Fibroblast of skin of right quadriceps (primary cell): ENCODE measurements around the gene SLC37A1.

ENCODE experiments used
- DNase-seq: peaks from one replicate; pipeline ENCODE4 v3.0.0-alpha.2; 2013

The SLC37A1 gene

DNA sequence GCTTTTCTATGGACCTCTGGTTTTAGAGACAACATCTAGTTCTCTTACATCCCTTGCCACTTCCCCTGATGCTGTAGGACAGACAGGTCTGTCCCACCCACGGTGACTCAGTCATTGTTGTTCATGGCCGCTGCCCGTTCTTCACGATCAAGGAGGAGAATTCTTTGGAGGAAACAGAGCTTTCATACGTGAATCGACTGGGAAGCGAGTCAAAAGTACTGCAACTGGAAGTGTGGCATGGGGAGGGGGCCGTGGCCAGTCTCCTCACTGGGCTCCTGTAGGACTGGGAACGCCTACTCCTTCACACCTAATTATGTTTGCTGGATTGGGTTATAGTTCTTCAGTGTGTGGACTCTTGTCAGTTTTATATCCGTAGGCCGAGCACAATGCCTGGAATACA, 4.4 kb upstream of the SLC37A1 start:
- no peak for DNase-seq

DNA sequence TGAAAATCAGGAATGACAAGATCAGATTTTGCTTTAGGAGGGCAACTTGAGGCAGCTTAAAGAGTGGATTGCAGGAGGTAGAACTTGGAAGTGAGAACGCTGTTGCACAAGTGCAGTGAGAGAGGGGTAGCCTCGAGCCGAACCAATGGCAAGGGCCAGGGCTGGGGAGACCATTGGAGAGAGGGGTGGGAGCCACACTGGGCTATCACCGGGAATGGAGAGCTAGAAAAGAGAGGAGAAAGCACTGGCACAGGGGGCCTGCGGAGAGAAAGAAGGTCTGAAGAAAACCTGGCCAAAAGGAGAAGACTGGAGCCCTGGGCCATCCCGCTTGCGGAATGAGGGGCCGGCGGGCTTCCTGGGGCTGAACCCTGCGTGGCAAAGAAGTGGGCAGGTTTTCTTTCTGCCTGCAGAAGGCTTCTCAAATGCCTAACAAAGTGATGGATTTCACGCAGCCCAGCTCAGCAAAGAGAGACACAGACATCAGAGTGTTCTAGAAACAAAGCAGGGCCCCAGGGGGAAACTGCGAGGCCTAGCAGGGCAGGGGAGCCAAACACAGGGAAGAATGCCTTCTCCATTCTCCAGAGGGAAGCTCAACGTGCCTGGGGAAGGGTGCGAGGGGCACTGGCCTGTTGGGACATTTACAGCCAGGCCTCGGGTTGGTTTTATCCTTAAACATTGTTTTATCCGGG, 1.2 kb upstream of the SLC37A1 start:
- DNase-seq: no peak

DNA sequence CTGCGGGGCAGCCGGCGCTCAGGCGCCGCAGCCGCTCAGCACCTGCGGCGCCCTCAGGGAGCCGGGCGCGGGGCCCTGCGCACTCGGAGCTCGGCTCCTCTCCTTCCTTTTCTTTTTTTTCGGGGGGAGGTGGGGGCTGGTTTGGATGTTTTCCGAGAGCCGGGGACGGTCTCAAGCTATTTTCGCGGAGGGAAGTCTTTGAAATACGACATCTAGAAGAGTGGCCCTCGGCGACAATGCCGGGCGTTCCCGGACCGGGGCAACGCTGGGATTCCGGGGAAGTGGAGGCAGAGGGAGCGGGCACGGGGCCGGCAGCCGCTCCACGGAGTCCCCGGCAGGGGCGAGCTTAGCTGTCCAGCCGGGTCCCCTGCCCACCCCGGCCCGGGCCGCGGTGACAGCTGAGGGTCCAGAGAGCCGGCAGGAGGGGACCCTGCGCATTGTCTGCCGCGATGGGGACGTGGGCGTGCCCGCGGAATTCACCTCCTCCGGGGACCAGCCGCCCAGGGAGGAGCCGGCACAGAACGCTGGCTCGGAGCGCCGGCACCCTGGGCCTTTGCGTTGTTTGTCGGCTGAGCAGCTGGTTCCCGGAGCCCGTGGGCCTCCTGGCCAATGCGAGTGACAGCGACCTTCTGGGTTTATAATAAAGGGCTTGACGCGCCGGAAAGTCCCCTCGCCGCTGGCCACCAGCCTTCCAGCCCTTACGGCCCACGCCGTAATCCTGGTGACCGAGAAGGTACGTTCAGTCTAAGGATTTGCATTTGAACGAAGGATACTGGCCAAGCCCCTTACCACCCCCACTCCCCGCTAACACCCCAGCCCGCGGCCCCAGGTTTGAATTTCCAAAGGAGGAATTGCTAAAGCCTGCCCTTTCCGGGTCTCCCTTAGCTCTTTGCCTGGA, 582 bp downstream of the SLC37A1 start:
- no peak for DNase-seq

GRCh38 chr21:42514883-42515228, 1.2 kb downstream of the SLC37A1 start:
- DNase-seq: no peak

- DNase-seq: no peak
Measured at GRCh38 chr21:42515708-42516502, 2.3 kb downstream of the SLC37A1 start.

DNA sequence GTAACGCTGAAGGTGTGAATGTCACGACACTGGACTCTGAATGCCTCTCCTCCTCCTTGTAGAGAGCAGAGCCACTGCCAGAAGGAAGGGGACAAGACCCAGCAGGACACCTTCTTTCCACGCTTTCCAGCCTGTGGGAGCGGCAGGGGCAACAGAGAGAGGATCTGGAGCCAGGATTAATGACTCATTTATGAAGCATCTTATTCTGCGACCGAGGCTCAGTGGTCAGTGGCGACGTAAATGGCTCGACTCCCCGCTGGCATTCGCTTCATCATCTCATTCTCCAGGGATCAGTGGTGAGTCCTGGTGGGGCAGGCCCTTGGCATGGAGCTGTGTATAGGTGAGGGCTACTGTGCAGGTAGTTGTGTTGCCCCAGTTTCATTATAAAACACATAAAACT, 4.6 kb downstream of the SLC37A1 start:
- DNase-seq: peak; percentile 20

GRCh38 chr21:42518626-42519025, 5.0 kb downstream of the SLC37A1 start:
- DNase-seq: no peak

DNA sequence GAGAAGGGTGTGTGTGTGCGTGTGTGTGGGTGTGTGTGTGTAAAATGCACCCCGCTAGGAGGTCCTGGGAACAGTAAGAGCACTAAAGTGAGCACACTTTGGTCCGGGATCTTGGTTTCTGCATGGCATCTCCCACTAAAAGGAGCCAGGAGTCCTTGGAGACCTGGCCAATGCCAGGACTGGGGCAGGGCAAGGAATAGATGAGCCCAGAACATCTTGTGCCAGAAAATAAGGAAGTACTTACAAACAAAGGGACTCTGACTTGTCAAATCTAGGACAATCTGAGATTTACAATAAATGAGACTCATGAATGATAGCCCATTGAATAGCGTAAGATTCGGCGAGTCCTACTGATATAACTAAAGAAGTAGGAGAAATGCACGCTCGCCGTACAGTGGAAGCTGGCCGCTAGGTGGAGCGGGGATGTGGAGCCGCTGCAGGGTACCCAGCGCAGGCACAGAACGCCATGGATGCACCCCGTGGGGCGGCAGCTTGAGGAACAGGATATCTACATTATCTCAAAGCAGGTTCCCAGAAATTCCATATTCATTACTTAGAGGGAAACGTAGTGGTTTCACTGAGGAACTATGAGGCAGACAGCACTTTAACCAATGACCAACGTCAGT, 7.1 kb downstream of the SLC37A1 start:
- DNase-seq: no peak

DNA sequence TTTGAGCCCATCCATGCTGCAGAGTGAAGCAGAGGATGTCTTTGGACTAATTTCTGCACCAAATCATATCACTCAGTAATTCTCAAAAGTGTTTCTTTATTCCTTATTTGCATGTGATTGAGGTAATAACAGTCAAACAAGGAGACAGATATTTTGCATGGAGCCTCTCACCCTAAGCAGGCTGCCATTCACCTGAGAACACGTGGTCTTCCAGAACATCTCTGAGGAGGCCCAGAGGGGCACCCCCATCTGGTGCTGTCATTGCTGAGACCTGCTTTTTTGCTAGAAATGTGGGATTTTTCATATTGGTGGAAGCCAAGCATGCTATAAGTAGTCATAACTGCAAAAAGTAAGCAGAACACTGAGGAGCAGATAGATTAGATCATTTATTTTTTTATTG, 7.7 kb downstream of the SLC37A1 start:
- DNase-seq: no peak

- no peak for DNase-seq
Measured at GRCh38 chr21:42521805-42522204, 8.2 kb downstream of the SLC37A1 start.

DNA sequence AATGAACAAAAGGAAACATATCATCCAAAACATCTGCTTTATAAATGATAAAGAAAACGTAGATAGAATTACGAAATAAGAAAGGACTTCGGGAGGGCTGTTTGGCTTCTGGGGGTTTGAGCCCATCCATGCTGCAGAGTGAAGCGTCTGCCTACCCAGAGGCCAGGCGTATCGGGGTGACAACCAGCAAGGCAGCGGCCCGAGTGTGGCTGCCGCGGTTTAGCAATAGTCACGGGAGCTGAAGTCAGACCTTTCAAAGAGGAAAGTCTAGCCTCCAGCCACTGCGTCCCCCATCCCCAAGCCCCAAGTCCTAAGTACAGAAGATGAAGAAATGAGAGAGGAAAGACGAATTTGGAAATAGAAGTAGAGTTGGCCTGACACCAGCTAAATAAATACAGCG, 8.6 kb downstream of the SLC37A1 start:
- no peak for DNase-seq

DNA sequence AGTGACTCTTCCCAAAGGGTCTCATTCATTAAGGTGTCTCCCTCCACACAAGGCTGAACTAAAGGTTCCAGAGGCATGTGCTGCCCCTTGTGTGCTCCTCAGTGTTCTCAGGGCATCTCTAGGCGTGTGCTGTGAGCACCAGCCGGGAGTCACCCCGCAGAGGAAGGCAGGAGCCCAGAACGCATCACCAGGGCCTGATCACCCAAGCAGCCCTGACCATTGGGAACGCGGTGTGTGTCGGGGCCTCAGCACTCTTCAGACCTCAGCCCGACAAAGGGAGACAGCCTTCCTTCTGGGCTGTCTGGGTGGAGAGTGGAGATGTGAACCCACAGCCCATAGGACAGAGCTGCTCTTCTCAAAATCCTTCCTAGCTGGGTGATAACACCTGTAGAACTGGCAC, 9.1 kb downstream of the SLC37A1 start:
- DNase-seq: no peak

DNA sequence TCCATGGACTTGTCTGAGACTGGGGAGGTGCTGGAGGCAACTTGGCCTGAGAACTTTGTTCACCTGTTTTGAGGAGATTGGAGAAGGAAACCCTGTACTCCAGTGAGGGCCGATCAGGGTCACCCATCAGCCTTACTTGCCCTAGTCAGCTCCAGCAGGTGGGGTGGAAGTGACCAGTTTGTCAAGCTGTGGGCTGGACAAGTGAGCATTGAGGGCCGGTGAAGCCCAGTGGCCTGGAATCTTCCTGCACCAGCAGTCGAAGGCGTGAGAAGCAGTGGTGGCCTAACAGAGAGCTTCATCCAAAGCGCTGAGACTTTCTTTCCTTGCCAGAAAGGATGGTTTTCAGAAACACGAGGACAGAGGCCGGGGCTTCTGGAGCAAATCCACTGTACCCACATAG, 9.6 kb downstream of the SLC37A1 start:
- no peak for DNase-seq

- no peak for DNase-seq
Measured at GRCh38 chr21:42523941-42524340, 10.3 kb downstream of the SLC37A1 start.

DNA sequence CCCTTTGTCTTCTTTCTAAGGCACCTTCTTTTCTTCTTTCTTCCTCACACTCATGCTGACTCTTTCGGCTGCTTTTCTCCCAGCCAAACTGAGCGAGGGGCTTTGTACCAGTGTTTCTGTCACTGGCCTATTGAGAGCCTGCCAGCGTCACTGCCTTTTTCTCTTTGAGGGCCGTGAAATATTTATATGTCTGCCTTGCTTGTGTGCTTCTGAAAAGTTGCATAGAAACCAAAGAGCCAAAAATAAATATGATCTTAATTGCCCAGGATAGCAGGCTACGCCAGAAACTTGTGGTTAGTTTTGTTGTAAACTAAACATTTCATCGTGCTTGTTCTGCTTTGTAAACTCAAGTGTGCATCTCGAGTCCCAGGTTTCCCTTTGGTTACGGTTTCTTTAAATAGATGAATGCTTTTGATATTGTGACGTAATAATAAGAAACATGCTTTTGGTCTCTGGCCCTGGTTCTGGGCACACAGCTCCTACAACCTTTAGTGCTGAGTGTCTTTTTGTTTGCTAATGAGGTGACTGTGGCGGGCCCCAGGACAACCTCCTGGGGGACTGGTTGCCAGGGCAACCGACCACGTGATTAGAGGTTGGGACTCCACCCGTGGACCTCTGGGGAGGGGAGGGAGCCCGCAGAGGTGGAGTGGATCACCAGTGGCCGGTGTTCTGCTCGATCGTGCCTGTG, 10.8 kb downstream of the SLC37A1 start:
- DNase-seq: peak; percentile 33

DNA sequence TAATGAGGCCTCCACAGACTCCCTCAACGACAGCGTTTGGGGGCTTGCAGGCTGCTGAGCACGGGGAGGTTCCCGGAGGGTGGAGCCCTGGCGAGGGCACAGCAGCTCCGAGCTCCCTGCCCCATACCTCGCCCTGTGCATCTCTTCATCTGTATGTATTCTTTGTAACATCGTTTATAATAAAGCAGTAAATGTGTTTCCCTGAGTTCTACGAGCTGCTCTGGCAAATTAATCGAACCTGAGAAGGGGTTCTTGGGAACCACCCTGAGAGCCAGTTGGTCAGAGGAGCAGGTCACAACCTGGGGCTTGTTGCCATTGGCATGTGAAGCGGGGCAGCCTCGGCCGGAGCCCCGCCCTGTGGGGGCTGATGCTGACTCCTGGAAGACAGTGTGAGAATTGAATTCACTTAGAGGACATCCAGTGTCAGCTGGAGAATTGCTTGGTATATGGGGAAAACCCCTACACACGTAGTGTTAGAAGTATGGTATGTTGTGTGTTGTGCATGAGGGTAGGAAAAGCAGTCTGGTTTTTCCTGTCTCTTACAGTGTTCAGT, 11.5 kb downstream of the SLC37A1 start:
- DNase-seq: no peak

- DNase-seq: no peak
Measured at GRCh38 chr21:42525676-42526378, 12.2 kb downstream of the SLC37A1 start.

- DNase-seq: no peak
Measured at GRCh38 chr21:42526379-42526727, 12.7 kb downstream of the SLC37A1 start.

GRCh38 chr21:42527127-42527488, 13.5 kb downstream of the SLC37A1 start:
- DNase-seq: no peak

- DNase-seq: no peak
Measured at GRCh38 chr21:42527489-42528158, 14.0 kb downstream of the SLC37A1 start.

GRCh38 chr21:42530167-42530518, 16.5 kb downstream of the SLC37A1 start:
- DNase-seq: no peak
